Prostate gland (tissue), 2 donors: ENCODE data around the gene CFAP20DC.

ENCODE experiments used
- CTCF ChIP-seq, 4 experiments: fragments of 200-600 bp in 2 of 4; fragments of 450-650 bp in 2 of 4; sonication (generic) in 2 of 4; IDR thresholded peaks; 1 replicate in 3 of 4; 2 replicates in 1 of 4; pipeline ENCODE4 v1.5.1; 2016 to 2019; ENCODE audit warnings: antibody characterized with exemption in 4 of 4, mild to moderate bottlenecking in 2 of 4, moderate library complexity in 2 of 4
- POLR2A ChIP-seq: fragments of 450-650 bp; IDR thresholded peaks from one replicate; pipeline ENCODE4 v1.6.1; 2016; ENCODE audit warnings: antibody characterized with exemption, mild to moderate bottlenecking

DNA sequence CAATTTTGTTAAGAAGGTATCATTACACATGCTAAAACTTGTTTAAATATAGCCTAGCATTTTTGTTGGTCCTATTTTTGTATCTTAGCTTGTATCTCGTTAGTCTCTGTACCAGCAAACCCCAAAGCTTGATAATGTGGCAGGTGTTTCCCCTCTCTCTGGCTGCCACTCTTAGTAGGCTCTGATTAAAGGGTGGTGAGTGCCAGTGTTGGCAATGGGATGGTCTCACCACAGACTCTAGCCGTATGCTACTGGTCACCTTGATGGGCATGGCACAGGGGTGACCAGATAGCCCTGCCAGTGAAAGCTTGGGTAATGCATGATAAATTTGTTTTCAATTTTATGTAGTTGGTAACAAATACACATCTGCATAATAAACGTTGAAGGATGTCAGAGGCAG, 188.3 kb downstream of the CFAP20DC start:
- no peak for TF ChIP-seq CTCF (IDR thresholded peaks at IDR 0.05)
- TF ChIP-seq POLR2A: no peak
